ENCODE results near the gene PPP1R14B. TPM values are rescaled to one million over a fixed set of nuclear protein-coding genes. Genes with fewer than 3 reads are reported as not detected.

The PPP1R14B gene
- total and polyA plus RNA-seq, 2 of the 13 experiments (the other 11 are each of a cell fraction or from before 2014, with no cell fraction given): 110 to 148 TPM

DNA sequence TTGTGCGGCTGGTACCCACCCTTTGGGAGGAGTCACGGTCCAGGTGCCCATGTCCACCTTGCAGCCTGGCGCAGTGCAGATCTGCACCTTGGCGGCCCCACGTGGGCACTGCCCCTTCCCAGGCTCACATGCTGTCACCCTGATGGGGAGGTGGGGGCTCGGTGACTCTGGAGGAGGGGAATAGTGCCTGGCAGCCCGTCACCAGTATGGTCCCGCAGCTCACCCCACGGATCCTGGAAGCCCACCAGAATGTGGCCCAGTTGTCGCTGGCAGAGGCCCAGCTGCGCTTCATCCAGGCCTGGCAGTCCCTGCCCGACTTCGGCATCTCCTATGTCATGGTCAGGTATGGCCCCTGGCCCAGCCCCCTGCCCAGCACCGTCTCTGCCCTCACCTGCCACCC, 25.9 kb downstream of the PPP1R14B start (continued):
- TF ChIP-seq SNRNP70 (IDR thresholded peaks at IDR 0.05; ENCODE audit: low read depth, low read length) (no peak), AGO1 (IDR thresholded peaks at IDR 0.05; ENCODE audit: low read depth, low read length, poor library complexity, severe bottlenecking) (peak; percentile 7), ZNF18 (CRISPR knock-in tag; IDR thresholded peaks at IDR 0.05; ENCODE audit: insufficient replicate concordance) (no peak), IRX3 (CRISPR knock-in tag; IDR thresholded peaks at IDR 0.05; ENCODE audit: borderline replicate concordance, low read depth) (no peak), ZNF280B (CRISPR knock-in tag; IDR thresholded peaks at IDR 0.05; ENCODE audit: borderline replicate concordance) (no peak), ZNF44 (CRISPR knock-in tag; IDR thresholded peaks at IDR 0.05) (no peak), TOE1 (CRISPR knock-in tag; IDR thresholded peaks at IDR 0.05) (no peak), SMAD9 (CRISPR knock-in tag; IDR thresholded peaks at IDR 0.05) (no peak), SMAD1 (CRISPR knock-in tag; IDR thresholded peaks at IDR 0.05; ENCODE audit: borderline replicate concordance, low read depth) (no peak)
- TF ChIP-seq, protein P1, sequence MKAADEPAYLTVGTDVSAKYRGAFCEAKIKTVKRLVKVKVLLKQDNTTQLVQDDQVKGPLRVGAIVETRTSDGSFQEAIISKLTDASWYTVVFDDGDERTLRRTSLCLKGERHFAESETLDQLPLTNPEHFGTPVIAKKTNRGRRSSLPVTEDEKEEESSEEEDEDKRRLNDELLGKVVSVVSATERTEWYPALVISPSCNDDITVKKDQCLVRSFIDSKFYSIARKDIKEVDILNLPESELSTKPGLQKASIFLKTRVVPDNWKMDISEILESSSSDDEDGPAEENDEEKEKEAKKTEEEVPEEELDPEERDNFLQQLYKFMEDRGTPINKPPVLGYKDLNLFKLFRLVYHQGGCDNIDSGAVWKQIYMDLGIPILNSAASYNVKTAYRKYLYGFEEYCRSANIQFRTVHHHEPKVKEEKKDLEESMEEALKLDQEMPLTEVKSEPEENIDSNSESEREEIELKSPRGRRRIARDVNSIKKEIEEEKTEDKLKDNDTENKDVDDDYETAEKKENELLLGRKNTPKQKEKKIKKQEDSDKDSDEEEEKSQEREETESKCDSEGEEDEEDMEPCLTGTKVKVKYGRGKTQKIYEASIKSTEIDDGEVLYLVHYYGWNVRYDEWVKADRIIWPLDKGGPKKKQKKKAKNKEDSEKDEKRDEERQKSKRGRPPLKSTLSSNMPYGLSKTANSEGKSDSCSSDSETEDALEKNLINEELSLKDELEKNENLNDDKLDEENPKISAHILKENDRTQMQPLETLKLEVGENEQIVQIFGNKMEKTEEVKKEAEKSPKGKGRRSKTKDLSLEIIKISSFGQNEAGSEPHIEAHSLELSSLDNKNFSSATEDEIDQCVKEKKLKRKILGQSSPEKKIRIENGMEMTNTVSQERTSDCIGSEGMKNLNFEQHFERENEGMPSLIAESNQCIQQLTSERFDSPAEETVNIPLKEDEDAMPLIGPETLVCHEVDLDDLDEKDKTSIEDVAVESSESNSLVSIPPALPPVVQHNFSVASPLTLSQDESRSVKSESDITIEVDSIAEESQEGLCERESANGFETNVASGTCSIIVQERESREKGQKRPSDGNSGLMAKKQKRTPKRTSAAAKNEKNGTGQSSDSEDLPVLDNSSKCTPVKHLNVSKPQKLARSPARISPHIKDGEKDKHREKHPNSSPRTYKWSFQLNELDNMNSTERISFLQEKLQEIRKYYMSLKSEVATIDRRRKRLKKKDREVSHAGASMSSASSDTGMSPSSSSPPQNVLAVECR (CRISPR knock-in tag; IDR thresholded peaks at IDR 0.05; ENCODE audit: borderline replicate concordance): no peak
- TF ChIP-seq, protein P2, sequence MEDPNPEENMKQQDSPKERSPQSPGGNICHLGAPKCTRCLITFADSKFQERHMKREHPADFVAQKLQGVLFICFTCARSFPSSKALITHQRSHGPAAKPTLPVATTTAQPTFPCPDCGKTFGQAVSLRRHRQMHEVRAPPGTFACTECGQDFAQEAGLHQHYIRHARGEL (CRISPR knock-in tag; IDR thresholded peaks at IDR 0.05): no peak
- TF ChIP-seq, protein P3, sequence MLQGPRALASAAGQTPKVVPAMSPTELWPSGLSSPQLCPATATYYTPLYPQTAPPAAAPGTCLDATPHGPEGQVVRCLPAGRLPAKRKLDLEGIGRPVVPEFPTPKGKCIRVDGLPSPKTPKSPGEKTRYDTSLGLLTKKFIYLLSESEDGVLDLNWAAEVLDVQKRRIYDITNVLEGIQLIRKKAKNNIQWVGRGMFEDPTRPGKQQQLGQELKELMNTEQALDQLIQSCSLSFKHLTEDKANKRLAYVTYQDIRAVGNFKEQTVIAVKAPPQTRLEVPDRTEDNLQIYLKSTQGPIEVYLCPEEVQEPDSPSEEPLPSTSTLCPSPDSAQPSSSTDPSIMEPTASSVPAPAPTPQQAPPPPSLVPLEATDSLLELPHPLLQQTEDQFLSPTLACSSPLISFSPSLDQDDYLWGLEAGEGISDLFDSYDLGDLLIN (CRISPR knock-in tag; IDR thresholded peaks at IDR 0.05; ENCODE audit: borderline replicate concordance): no peak
- TF ChIP-seq, protein P4, sequence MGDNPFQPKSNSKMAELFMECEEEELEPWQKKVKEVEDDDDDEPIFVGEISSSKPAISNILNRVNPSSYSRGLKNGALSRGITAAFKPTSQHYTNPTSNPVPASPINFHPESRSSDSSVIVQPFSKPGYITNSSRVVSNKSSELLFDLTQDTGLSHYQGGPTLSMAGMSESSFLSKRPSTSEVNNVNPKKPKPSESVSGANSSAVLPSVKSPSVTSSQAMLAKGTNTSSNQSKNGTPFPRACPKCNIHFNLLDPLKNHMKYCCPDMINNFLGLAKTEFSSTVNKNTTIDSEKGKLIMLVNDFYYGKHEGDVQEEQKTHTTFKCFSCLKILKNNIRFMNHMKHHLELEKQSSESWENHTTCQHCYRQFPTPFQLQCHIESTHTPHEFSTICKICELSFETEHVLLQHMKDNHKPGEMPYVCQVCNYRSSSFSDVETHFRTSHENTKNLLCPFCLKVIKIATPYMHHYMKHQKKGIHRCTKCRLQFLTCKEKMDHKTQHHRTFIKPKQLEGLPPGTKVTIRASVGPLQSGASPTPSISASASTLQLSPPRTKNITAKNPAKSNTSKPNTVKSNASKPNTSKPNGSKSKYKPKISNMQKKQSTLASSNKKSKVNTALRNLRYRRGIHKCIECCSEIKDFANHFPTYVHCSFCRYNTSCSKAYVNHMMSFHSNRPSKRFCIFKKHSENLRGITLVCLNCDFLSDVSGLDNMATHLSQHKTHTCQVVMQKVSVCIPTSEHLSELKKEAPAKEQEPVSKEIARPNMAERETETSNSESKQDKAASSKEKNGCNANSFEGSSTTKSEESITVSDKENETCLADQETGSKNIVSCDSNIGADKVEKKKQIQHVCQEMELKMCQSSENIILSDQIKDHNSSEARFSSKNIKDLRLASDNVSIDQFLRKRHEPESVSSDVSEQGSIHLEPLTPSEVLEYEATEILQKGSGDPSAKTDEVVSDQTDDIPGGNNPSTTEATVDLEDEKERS (CRISPR knock-in tag; IDR thresholded peaks at IDR 0.05): no peak

All from HepG2 (cell line).